HG03066 (cell line): ENCODE results near the gene PLA2G12A.

ENCODE experiments used
- ATAC-seq: cut with Tn5 transposase; IDR thresholded peaks from one replicate; pipeline ENCODE4 v1.9.1; 2021; ENCODE audit warnings: low read depth; ENCODE audit not compliant: unreplicated experiment

PLA2G12A gene

DNA sequence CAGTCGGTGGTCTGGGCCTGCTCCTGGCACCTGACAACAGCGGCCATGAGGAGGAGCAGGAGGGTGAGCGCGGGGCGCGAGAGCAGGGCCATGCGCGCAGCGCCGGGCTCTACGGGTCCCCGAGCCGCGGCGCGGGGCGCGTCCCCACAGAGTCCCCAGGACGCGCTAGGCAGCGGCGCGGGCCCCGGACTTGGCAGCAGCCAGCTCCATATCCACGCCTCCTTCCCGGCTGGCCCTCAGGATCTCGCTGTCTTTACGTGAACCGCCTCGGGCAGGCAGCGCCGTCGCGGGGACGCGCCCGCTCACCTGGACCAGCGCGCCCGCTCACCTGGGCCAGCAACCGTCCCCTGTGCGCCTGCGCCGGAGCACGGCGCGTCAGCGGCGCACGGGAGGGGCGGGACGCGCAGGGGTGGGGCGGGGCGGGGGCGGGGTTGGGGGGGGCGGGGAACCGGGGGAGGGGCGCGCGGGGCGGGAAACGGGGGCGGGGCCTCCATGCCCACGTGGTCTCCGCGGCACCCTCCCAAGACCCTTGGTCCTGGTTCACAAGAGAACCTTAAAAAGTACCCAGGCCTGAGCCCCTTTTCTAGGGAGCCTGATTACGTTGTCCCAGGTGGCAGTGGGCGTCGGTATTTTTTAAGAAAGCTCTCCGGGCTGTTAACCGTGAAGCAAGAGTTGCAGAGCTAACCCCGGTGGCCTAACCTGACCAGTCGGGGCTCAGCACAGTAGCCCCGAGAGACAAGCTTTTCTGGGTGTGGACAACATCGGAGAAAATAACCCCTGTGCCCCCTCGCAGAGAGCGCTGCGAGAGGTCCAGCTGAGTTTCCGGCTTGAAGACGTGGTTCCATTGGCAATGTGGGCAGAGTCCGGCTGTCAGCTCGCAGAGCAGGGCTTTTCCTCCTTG is at the start of gene PLA2G12A:
TSS of gene PLA2G12A (minus strand) at position 353 of the 901 bp plus-strand sequence. CDS start at position 92, 261 bp downstream.
- ATAC-seq: peak; percentile 74

DNA sequence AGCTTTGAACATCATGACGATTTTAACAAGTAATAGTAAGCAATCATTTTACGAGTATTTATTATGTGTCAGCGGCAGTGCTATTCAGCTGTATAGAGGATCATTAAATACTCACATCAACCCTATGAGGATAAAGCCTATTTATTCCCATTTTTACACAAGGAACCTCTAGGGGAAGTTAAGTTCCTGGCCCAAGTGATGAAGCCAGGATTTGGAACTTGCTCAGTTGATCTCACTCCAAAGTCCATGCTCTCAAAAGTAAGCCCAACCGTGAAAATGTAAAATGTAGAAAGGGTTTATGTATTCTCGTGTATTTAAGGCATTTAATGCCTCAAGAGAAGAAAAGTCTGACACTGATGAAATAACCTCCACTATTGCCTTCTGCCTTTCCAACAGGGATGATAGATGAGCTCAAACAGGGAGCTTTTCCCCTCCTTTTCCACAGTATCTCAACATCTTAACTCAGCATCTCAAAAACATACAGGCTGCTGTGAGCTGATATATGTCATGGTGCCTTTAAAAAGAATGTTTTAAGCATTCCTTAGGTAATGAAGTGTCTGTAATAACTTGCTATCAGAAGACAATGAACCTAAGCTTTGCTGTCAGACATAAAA is 35.0 kb upstream of the PLA2G12A start:
- no peak for ATAC-seq

DNA sequence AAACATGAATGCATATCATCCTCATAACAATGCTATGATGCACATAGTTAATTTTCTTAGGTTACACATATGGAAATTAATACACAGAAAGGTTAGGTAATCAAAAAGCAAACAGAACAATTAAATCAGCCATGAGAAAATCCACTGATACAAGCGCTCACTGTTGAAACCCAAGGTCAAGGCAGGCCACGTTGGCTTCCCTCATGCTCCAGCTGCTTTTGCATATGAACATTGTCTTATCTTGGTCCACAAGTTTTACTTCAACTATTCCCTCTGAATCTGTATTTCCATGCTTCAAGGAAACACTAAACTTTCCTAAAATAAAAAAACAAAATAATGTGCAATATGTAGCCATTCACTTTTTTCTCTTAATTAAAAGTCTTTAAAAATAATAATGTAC is 34.5 kb upstream of the PLA2G12A start:
- no peak for ATAC-seq

DNA sequence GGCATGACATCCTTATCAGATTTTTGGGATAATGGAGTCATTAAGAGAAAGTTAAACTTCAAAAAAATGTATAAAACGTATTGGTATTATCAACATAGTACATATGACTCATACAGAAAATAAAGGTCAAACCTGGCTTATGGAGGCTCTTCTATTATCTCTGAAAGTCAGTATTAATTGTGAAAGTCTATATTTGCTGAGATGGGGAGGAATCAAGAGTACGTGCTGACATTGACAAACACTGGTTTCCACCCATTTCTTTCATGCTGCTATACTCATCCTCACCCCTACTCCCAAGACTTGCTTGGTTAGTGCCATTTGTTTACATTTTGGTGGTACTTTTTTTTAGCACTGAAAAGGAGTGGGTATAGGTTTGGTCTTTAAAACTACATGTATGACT is 30.8 kb upstream of the PLA2G12A start:
- ATAC-seq: no peak

DNA sequence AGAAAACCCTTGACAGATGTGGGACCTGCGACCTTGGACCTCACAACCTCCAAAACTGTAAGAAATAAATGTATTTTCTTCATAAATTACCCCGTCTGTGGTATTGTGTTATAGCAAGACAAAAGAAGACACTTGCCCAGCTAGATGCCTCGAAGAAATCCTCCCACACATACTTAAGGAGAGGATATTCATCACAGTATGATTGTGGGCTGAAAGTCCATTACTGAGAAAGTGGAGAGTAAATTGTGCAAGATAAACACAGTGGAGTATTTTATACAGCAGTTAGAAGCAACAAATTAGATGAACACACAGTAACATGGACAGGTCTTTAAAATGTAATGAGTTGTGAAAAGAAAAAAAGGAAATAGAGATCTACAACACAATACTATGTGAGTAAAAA is 25.8 kb upstream of the PLA2G12A start:
- no peak for ATAC-seq

DNA sequence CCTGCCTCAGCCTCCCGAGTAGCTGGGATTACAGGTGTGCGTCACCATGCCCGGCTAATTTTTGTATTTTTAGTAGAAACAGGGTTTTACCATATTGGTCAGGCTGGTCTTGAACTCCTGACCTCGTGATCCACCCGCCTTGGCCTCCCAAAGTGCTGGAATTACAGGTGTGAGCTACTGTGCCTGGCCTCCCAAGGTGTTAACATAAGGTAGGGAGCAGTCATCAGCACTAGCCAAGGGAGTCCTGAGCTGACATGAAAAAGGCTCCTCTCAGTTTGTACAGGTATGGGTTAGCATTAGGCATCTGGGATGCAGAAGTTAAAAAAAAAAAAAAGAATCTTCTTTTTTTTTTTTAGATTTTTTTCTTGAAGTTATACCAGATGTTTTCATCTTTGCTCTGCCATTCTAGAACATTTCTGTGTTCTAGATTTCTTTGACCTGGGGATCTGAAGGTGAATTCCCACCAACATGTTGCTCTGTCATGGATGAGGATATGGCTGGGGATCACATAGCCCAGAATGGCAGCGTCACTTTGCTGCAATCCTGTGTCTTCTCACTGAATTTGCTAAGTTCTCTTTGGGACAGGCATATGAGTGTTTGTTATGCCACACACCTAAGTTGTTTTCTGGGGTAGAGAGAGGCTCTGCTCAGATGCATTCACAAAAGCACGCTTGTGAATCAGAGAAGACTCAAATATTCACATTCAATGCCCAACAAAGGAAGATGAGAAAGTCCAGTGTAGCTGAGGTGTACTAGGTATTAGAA is 24.4 kb upstream of the PLA2G12A start:
- no peak for ATAC-seq

DNA sequence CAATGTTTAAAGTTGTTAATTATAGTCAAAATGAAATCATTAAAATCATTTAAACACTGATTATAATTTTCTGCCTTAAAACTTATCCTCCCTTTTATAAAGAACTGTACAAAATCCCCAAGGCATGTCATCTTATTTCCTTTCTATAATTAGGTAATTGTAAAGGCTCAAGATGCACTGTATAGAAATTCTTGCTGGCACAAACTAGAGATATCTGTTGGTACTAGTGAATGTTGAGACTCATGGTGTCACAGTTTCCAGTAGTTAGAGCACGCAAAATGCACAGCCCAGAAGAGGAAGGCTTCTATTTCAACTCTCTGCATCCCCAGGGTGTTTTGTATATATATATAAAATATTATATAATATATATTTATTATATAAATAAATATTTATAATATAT is 22.7 kb upstream of the PLA2G12A start:
- ATAC-seq: no peak

DNA sequence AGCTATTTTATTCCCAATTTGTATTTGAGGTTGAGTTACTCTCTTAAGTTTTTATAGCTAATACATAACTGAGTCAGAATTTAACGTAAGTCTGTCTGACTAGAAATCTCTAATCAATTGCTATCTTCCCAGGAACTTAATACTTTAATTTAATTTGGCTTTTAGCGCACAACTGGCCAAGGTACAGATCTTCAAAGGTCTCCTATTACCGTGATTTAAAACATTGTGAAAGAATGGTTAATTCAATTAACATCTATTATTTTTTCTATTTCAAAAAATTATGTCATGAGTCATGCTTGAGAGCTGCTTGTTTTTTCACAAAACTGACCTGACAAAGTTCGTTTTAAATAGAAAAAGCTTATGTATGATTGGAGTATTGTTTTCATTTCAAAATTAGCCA is 22.0 kb upstream of the PLA2G12A start:
- ATAC-seq: no peak

DNA sequence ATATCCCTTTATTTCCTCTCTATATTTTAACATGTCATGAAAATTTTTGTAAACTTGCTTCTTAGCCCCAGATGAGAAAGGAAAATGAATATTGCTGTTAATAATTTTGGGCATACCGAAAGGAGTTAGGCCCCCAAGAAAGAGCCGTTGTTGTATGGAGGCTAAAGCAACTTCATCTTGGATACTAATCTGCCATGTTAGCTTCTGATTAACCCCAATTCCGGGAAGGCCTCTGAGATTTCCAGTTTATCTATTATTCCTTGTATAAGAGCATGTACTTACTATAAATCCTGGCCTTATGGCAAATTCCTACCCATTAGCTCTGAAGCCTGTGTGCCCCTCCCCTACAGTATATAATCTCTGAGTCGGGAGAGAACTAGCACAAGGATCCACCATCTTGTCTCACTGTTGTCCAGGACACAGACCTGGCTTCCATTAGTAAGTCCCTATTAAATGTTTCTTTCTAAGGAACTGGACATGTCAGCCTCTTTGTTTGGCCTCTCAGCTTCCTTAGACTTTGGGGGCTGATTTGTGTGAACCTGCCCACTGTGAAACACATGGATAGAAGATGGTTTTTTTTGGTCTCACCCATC is 20.9 kb upstream of the PLA2G12A start:
- no peak for ATAC-seq

DNA sequence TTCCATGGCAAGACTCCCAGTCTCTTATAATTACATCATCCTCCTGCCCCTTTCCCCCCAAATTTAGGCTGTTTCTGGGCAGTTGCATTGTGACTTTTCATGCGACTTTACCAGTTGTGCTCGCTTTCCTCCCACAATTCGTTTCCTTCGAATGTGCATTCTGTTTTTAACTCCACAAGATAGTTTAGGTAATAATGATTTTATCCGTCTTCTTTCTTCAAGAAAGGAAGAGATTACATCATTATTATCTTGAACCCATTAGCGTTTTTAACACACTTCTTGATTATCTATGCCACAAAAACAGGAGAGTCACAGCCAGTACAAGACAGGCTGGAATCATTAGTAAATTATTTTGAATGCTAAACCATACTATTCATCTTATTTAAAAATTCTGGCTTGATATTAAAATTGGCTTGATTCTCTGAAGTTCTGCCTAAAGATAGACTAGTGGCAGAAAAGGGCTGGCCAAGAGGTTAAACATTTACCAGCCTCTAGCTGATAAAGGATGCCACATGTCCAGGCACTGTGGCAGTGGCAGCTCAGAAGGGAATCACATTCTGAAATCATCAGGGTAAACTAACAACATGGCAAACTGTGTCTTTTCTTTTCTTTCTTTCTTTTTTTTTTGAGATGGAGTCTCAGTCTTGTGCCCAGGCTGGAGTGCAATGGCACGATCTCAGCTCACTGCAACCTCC is 19.7 kb upstream of the PLA2G12A start:
- no peak for ATAC-seq

DNA sequence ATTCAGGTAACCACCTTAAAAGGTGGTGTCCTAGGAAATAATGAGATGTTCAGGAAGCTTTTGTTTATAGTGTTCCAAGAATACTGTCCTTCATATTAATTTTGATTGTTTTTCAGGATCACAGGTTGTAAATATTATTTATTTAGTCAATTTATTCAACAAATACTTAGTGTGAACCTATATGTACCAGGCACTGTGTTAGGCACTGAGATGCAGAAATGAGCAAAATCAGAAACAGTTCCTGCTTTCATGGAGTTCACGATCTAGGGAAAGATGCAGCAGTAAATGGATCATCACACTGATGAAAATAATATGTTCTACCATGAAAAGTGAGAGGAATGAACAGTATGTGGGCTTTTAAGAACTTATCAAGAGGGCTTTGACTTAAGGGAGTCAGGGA is 18.2 kb upstream of the PLA2G12A start:
- ATAC-seq: no peak

DNA sequence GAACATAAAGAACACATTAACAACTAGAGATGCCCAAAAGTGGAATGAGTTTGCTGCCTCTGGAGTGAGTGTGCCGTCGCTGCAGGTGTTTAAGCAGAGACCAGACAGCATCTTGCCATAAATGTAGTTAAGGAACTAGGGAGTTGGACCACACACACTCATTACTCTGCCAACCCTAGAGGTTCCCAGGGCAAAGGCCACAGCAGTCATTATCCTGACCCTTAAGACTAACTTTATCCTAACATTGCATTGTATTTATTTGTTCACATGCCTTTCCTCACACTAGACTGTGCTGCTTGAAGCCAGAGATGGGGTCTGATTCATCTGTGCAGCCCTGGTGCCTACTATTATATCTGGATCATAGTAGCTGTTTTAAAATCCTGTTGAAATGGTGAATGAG is 16.9 kb upstream of the PLA2G12A start:
- ATAC-seq: no peak

DNA sequence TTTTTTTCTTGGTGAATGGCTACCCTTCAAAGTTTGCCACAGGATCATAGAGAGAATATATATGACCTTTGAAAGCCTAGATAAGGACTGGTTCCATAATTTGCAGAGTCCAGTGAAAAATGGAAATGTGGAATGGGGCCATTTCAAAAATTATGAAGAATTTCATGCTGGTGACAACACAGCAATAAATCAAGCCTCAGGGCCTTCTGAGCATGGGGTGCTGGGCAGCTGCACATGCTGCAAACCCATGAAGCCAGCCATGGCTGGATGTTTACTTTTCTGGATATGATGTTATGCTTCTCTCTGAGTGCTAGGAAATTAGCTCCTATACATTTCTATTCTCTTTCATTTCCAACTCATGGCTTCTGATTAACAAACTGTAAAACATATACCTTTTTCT is 16.0 kb upstream of the PLA2G12A start:
- ATAC-seq: no peak

DNA sequence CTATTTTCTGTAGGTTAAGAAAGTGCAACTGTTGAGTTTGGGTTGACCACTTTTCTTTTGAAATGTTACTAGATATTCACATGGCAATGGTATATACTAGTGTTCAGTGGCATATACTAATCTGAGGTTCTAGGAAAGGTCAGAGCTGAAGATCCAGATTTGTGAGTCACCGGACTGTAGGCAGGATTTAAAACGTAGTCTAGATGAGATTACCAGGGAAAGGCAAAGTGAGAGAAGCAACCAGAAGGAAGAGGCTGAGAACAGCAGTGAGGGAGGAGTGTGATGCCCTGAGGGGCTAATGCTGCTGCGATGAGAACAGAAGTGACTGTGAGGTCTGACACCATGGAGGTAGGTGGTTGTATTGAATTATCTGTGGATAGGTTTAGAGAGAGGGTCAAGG is 9.7 kb upstream of the PLA2G12A start:
- no peak for ATAC-seq

DNA sequence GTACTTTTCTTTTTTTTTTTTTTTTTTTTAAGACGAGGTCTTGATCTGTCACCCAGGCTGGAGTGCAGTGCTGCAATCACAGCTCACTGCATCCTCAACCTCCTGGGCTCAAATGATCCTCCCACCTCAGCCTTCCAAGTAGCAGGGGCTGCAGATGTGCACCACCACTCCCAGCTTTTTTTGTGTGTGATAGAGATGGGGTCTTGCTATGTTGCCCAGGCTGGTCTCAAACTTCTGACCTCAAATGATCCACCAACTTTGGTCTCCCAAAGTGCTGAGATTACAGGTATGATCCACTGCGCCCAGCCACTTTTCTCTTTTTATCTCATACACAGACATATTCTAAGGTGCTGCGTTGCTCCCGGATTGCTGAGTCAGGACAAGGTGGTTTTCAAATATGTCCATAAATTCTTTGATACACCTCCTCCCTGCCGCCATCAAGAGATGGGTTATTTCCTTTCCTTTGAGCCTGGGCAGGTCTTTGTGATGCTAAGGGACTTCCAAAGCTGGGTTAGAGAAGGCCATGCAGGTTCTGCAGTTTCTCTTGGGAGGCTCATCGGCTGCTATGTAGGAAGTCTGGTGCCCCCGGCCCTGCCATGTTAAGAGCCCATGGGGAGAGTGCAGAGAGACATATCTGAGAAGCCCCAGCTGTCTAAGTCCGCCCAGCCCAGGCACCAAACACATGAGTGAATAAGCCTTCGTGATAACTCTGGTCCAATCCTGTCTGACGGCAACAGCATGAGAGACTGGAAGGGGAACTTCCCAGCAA is 8.4 kb upstream of the PLA2G12A start:
- ATAC-seq: no peak

DNA sequence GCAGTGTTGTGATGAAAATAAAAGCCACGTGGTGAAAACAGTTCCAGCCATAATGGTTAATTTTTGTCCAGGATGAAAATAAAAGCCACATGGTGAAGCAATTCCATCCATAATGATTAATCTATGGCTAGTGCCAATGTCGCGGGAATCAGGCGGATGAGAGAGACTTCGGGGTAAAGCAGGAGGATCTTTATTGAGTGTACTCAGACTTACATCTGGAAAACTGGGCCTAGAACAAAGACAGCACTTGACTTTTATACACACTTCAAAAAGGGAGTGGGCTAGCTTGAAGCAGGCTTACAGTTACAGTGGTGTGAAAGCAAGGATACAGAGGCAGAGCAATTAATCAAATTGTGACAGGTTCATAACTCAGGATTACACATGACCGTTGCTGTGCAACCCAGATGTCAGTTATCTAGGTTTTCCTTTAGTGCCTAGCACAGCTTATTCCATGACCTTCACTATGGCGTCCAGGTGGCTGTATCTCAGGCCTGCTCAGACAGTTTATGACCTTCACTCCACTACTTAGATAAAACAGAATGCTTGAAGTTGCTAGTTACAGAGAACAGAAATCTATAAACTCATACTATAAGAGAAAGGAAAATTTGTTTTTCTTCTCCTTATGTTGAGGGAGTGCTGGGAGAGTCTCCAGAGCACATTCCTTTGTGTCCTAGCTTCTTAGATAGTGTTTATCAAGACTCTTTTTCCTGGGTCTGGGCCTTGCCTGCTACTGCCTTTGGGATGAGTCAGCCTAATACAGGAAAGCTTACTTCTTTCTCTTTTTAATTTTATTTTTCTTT is 5.9 kb upstream of the PLA2G12A start:
- no peak for ATAC-seq

DNA sequence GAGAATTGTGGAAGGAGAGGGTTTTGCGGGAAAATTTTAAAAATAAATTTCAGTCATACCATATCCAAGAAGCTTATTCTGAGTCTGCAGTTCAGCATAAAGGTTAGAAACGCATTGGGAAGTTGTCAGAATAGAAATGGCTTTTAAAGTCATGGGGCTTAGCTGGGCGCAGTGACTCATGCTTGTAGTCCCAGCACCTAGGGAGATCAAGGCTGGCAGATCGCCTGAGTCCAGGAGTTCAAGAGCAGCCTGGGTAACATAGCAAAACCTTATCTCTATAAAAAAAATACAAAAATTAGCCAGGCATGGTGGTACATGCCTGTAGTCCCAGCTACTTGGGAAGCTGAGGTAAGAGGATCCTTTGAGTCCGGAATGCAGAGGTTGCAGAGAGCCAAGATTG is 3.9 kb upstream of the PLA2G12A start:
- ATAC-seq: no peak

DNA sequence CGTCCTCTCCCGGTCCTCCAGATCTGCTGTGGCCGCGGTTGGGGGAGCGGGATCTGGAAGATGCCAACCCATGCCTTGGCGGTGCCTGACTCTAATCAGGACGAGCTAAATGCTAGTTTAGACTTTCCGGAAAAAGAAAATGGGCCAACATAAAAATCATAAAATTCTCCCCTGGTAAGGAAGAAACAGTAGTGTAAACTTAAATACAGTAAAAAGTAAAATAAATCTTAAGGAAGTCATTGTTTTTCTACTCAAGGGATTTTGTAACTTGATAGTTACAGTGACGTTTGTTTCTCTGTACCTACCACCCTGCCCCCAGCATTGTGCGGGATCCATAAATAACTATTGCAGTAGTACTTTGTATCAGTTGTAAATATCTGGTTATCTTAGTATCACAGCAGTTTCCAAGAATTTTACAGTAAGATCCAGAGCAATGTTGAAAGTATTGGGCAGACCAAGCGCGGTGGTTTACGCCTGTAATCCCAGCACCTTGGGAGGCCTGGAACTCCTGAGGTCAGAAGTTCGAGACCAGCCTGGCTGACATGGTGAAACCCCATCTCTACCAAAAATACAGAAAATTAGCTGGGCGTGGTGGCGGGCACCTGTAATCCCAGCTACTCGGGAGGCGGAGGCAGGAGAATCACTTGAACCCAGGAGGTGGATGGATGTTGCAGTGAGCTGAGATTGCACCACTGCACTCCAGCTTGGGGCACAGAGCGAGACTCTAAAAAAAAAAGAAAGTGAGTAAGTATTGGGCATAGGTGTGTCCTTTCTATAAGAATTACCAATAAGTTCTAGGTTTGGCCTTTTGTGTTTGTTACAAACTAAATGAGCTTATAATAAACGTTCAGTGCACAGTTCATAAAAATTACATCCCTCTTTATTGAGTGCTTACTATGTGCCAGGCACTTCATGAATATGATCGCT is 1.0 kb upstream of the PLA2G12A start:
- ATAC-seq: no peak
